A549 (cell line): ENCODE results near the gene TAGAP.

Source experiments
- BHLHE40 ChIP-seq: IDR thresholded peaks from 2 replicates; pipeline ENCODE4 v1.6.1; 2012; ENCODE audit warnings: low read depth, low read length, inconsistent platforms
- CBX8 ChIP-seq: fragments of 200-600 bp; sonication (generic); IDR thresholded peaks from 2 replicates; pipeline ENCODE4 v1.6.1; 2016
- CTCF ChIP-seq: fragments of >200 bp; sonication (Bioruptor Twin); formaldehyde crosslinking; IDR thresholded peaks from 3 replicates; pipeline ENCODE4 v1.5.1; 2016
- EHMT2 ChIP-seq: fragments of 200-600 bp; sonication (generic); IDR thresholded peaks from 2 replicates; pipeline ENCODE4 v1.6.1; 2016; ENCODE audit warnings: antibody characterized with exemption, low read depth, mild to moderate bottlenecking, moderate library complexity
- ELK1 ChIP-seq: fragments of 150-350 bp; IDR thresholded peaks from 2 replicates; pipeline ENCODE4 v1.6.1; 2014; ENCODE audit warnings: low read depth, mild to moderate bottlenecking, low read length
- EP300 ChIP-seq, 2 experiments: fragments of >200 bp; sonication (Bioruptor Twin); formaldehyde crosslinking; IDR thresholded peaks; 2 replicates in 1 of 2; 3 replicates in 1 of 2; pipeline ENCODE4 v1.6.1; 2016 to 2017
- ESRRA ChIP-seq: fragments of 150-350 bp; IDR thresholded peaks from 2 replicates; pipeline ENCODE4 v1.6.1; 2014; ENCODE audit warnings: mild to moderate bottlenecking, low read length, borderline replicate concordance
- MAX ChIP-seq: IDR thresholded peaks from 2 replicates; pipeline ENCODE4 v1.6.1; 2012
- MYC ChIP-seq: IDR thresholded peaks from 2 replicates; pipeline ENCODE4 v1.6.1; 2012; ENCODE audit warnings: mild to moderate bottlenecking, inconsistent platforms, low read length, improper control_type of control experiment, borderline replicate concordance
- POLR2A ChIP-seq: IDR thresholded peaks from 2 replicates; pipeline ENCODE4 v1.6.1; 2012; ENCODE audit warnings: mild to moderate bottlenecking, low read length
- POLR2AphosphoS2 ChIP-seq: conservative IDR thresholded peaks from 2 replicates; pipeline ENCODE4 v1.6.1; 2012; ENCODE audit warnings: low read length, improper control_type of control experiment, inconsistent platforms

- TF ChIP-seq EP300 (IDR thresholded peaks at IDR 0.05) (no peak), CTCF (no peak), MAX (no peak), POLR2A (no peak), CBX8 (no peak), POLR2AphosphoS2 (no peak), ELK1 (no peak), MYC (no peak), BHLHE40 (no peak), ESRRA (no peak), EHMT2 (no peak)
These were observed 24.8 kb downstream of the TAGAP start for GRCh38 chr6:159020011-159020410.
